Panc1 (cell line): ENCODE measurements around the gene MSI2. TPM values are rescaled to one million over a fixed set of nuclear protein-coding genes. Genes with fewer than 3 reads are reported as not detected.

Experiments
- ATAC-seq: fragments of 200-7000 bp; cut with Tn5 transposase; 2 replicates; pipeline ENCODE4 v1.9.1; 2020; ENCODE audit warnings: mild to moderate bottlenecking, moderate library complexity
- BruUV-seq: library from RNA; stranded (reverse); fragments of 400-500 nt; replicated peaks from 2 replicates; lab custom pipeline; 2021; lab: Mats Ljungman, UMichigan
- CTCF ChIA-PET: fragments of 300-600 bp; sonication (Branson Sonifier 250); formaldehyde crosslinking; loops from one replicate; lab custom pipeline; 2022; ENCODE audit warnings: antibody characterized with exemption; lab: Charles Lee
- POLR2A ChIA-PET: fragments of 300-600 bp; sonication (Branson Sonifier 250); formaldehyde crosslinking; loops from one replicate; lab custom pipeline; 2022; ENCODE audit warnings: antibody characterized with exemption; lab: Charles Lee
- DNase-seq: peaks from one replicate; pipeline ENCODE4 v3.0.0-alpha.2; 2010; ENCODE audit warnings: low read depth, low spot score
- H3K27ac ChIP-seq: 2 replicates; pipeline ENCODE4 v1.5.1; 2011; ENCODE audit warnings: mild to moderate bottlenecking, low read length, inconsistent platforms
- H3K27me3 ChIP-seq: fragments of 200-500 bp; sonication (Bioruptor generic); 2 replicates; pipeline ENCODE4 v1.6.0; 2014; ENCODE audit warnings: low read length, inconsistent platforms; ENCODE audit not compliant: control insufficient read depth, insufficient read depth
- H3K36me3 ChIP-seq: fragments of 200-500 bp; sonication (Bioruptor generic); 2 replicates; pipeline ENCODE4 v1.5.1; 2014; ENCODE audit warnings: inconsistent platforms, mild to moderate bottlenecking, low read length, moderate library complexity; ENCODE audit not compliant: control insufficient read depth, insufficient read depth
- H3K4me1 ChIP-seq: 2 replicates; pipeline ENCODE4 v1.5.1; 2011; ENCODE audit warnings: inconsistent platforms, mild to moderate bottlenecking, low read length, moderate library complexity; ENCODE audit not compliant: control insufficient read depth, insufficient read depth
- H3K4me3 ChIP-seq, 2 experiments: 2 replicates each; pipeline ENCODE4 v1.5.1; 2011 to 2012; ENCODE audit warnings: low read depth in 2 of 2, low read length in 2 of 2, mild to moderate bottlenecking in 2 of 2, inconsistent platforms in 1 of 2, moderate library complexity in 1 of 2
- H3K9me3 ChIP-seq: fragments of 200-500 bp; sonication (Bioruptor generic); 2 replicates; pipeline ENCODE4 v1.5.1; 2014; ENCODE audit warnings: low read depth, mild to moderate bottlenecking, inconsistent platforms, low read length, moderate library complexity; ENCODE audit not compliant: control insufficient read depth, insufficient read depth
- CTCF ChIP-seq: fragments of 450-650 bp; IDR thresholded peaks from 2 replicates; pipeline ENCODE4 v1.5.1; 2017; ENCODE audit warnings: mild to moderate bottlenecking
- POLR2AphosphoS5 ChIP-seq: IDR thresholded peaks from 2 replicates; pipeline ENCODE4 v1.6.1; 2012; ENCODE audit warnings: mild to moderate bottlenecking, low read depth, low read length, moderate library complexity
- REST ChIP-seq, 2 experiments: IDR thresholded peaks; 2 replicates each; pipeline ENCODE4 v1.6.1; 2011 to 2012; ENCODE audit warnings: low read depth in 2 of 2, control low read depth in 1 of 2, low read length in 1 of 2, mild to moderate bottlenecking in 1 of 2, moderate library complexity in 1 of 2; ENCODE audit not compliant: insufficient read depth in 1 of 2
- SIN3A ChIP-seq: IDR thresholded peaks from 2 replicates; pipeline ENCODE4 v1.6.1; 2012; ENCODE audit warnings: low read depth, mild to moderate bottlenecking, low read length, moderate library complexity, borderline replicate concordance; ENCODE audit not compliant: insufficient read depth
- TCF7L2 ChIP-seq: IDR thresholded peaks from 2 replicates; pipeline ENCODE4 v1.6.1; 2011; ENCODE audit warnings: mild to moderate bottlenecking, low read depth, low read length, inconsistent platforms
- in situ Hi-C: cut with HindIII; loops from 2 replicates; pipeline ENCODE4 v1.10.0; 2016; ENCODE audit warnings: low sequenced_read_pairs, low pct_unique_long_range_greater_than_20kb
- intact Hi-C: fragments of 100-400 bp; cut with micrococcal nuclease; formaldehyde crosslinking; loops from one replicate; pipeline ENCODE4 v1.10.0; 2022; ENCODE audit not compliant: unreplicated experiment
- total RNA-seq: library from RNA; stranded (reverse); gene quantifications from one replicate; pipeline ENCODE4 v1.2.1, GENCODE V29; 2021; ENCODE audit not compliant: unreplicated experiment

Gene MSI2
- total RNA-seq, 1 experiment from 2014 or later, result 38.5 TPM

GRCh38 chr17:57424273-57424672 is 167.9 kb downstream of the MSI2 start:
- intact Hi-C loops, result no loop called here
- no TSS peak for BruUV-seq
- Histone ChIP-seq H3K27me3 (no peaks in the 10 kb centered on the region), H3K9me3 (no peaks in the 10 kb centered on the region), H3K36me3 (no peaks in the 10 kb centered on the region), H3K4me1 (no peaks in the 10 kb centered on the region), H3K27ac (no peak overlapping the region), H3K4me3 (no peak overlapping the region)
- ChIA-PET POLR2A (interaction anchor here (0.8 kb wide), 1 partner anchor 355 kb away, joined by 5 read pairs; no protein-coding TSS in a partner anchor), CTCF (no interaction called here)
- ATAC-seq (no peak), DNase-seq (no peak)
- in situ Hi-C loops, result no loop called here
- no peak for TF ChIP-seq CTCF
- no peak for TF ChIP-seq REST (IDR thresholded peaks at IDR 0.05; ENCODE audit: insufficient read depth in 1 of 2, low read depth in 2 of 2, low read length in 1 of 2)
- TF ChIP-seq POLR2AphosphoS5, result no peak
- TF ChIP-seq TCF7L2, result no peak
- TF ChIP-seq SIN3A, result no peak

- no peaks in the 10 kb centered on the region for H3K27me3 ChIP-seq
- ChIA-PET CTCF (interaction anchor here (0.6 kb wide), 1 partner anchor 129 kb away, joined by 6 read pairs; no protein-coding TSS in a partner anchor), POLR2A (interaction anchor here (0.8 kb wide), 1 partner anchor 355 kb away, joined by 5 read pairs; no protein-coding TSS in a partner anchor)
- in situ Hi-C loops (no loop called here), intact Hi-C loops (no loop called here)
- H3K36me3 ChIP-seq, result no peaks in the 10 kb centered on the region
- BruUV-seq, result no TSS peak
- DNase-seq (no peak), ATAC-seq (no peak)
- no peak overlapping the region for H3K27ac ChIP-seq
- H3K9me3 ChIP-seq, result no peaks in the 10 kb centered on the region
- TF ChIP-seq TCF7L2 (no peak), CTCF (no peak), REST (IDR thresholded peaks at IDR 0.05; ENCODE audit: insufficient read depth in 1 of 2, low read depth in 2 of 2, low read length in 1 of 2) (no peak), POLR2AphosphoS5 (no peak), SIN3A (no peak)
- H3K4me1 ChIP-seq, result no peaks in the 10 kb centered on the region
- H3K4me3 ChIP-seq, result no peak overlapping the region
These were observed 168.5 kb downstream of the MSI2 start for GRCh38 chr17:57424777-57425188.
